Keratinocyte (primary cell): Measurements from ENCODE around the gene ELOVL6. TPM values are rescaled to one million over a fixed set of nuclear protein-coding genes. Genes with fewer than 3 reads are reported as not detected.
A peak's percentile ranks its signal among the peaks of the same experiment; 100 is the strongest.

Experiments
- DNase-seq: peaks from one replicate; pipeline ENCODE4 v3.0.0-alpha.2; 2011; ENCODE audit warnings: low read depth, missing footprints, low spot score
- FAIRE-seq: peaks from 2 replicates; lab custom pipeline; 2011; peaks lifted over from hg19 to GRCh38; lab: Jason Lieb, UNC
- H2AFZ ChIP-seq: 2 replicates; pipeline ENCODE4 v1.6.0; 2012; ENCODE audit warnings: low read length, control low read depth, inconsistent platforms; ENCODE audit not compliant: control insufficient read depth
- H3K27ac ChIP-seq: 2 replicates; pipeline ENCODE4 v1.5.1; 2011; ENCODE audit warnings: low read length; ENCODE audit not compliant: control insufficient read depth, insufficient read depth
- H3K27me3 ChIP-seq: 3 replicates; pipeline ENCODE4 v1.6.0; 2011; ENCODE audit warnings: low read length; ENCODE audit not compliant: control insufficient read depth, insufficient read depth; ENCODE audit errors: extremely low read depth
- H3K36me3 ChIP-seq, 2 experiments: 2 replicates in 1 of 2; 3 replicates in 1 of 2; pipeline ENCODE4 v1.5.1; 2011; ENCODE audit warnings: low read length in 2 of 2, mild to moderate bottlenecking in 1 of 2; ENCODE audit not compliant: control insufficient read depth in 2 of 2, insufficient read depth in 2 of 2; ENCODE audit errors: extremely low read depth in 1 of 2
- H3K4me1 ChIP-seq: 3 replicates; pipeline ENCODE4 v1.5.1; 2011; ENCODE audit warnings: low read length; ENCODE audit not compliant: control insufficient read depth, insufficient read depth; ENCODE audit errors: extremely low read depth
- H3K4me2 ChIP-seq: 3 replicates; pipeline ENCODE4 v1.6.0; 2011; ENCODE audit warnings: low read depth, low read length; ENCODE audit not compliant: control insufficient read depth, insufficient read depth; ENCODE audit errors: extremely low read depth
- H3K4me3 ChIP-seq, 3 experiments: fragments of 200-600 bp in 1 of 3; sonication (generic) in 1 of 3; 2 replicates in 2 of 3; 3 replicates in 1 of 3; pipeline ENCODE4 v1.5.1; 2011 to 2016; ENCODE audit warnings: low read length in 3 of 3, mild to moderate bottlenecking in 3 of 3, control low read depth in 2 of 3, inconsistent platforms in 1 of 3, low read depth in 1 of 3, mixed read lengths in 1 of 3, mixed run types in 1 of 3, moderate library complexity in 1 of 3; ENCODE audit not compliant: control insufficient read depth in 2 of 3, insufficient read depth in 2 of 3; ENCODE audit errors: extremely low read depth in 1 of 3
- H3K79me2 ChIP-seq: 2 replicates; pipeline ENCODE4 v1.6.0; 2012; ENCODE audit warnings: low read length; ENCODE audit not compliant: control insufficient read depth, insufficient read depth
- H3K9ac ChIP-seq: 3 replicates; pipeline ENCODE4 v1.6.0; 2011; ENCODE audit warnings: low read length; ENCODE audit not compliant: control insufficient read depth, insufficient read depth; ENCODE audit errors: extremely low read depth
- H3K9me1 ChIP-seq: 3 replicates; pipeline ENCODE4 v1.6.0; 2011; ENCODE audit warnings: low read length; ENCODE audit not compliant: control insufficient read depth, insufficient read depth; ENCODE audit errors: extremely low read depth
- H3K9me3 ChIP-seq: 2 replicates; pipeline ENCODE4 v1.5.1; 2012; ENCODE audit warnings: low read depth, low read length; ENCODE audit not compliant: control insufficient read depth
- H4K20me1 ChIP-seq: 3 replicates; pipeline ENCODE4 v1.6.0; 2011; ENCODE audit warnings: low read length; ENCODE audit not compliant: control insufficient read depth, insufficient read depth; ENCODE audit errors: extremely low read depth
- EZH2 ChIP-seq: IDR thresholded peaks from one replicate; pipeline ENCODE4 v1.6.1; 2012; ENCODE audit warnings: inconsistent platforms, mild to moderate bottlenecking, low read length, moderate library complexity
- dilution Hi-C: fragments of 300-500 bp; cut with MboI; formaldehyde crosslinking; loops from one replicate; pipeline ENCODE4 v1.7.0; 2020; ENCODE audit warnings: low sequenced_read_pairs; ENCODE audit not compliant: extremely low pct_ligation_motif_present
- polyA minus RNA-seq, 3 experiments: library from RNA; depleted of rRNA, polyadenylated mRNA; stranded (reverse); fragments of >200 nt; gene quantifications; 1 replicate in 1 of 3; 2 replicates in 1 of 3; 3 replicates in 1 of 3; pipeline ENCODE4 v1.2.3, GENCODE V29; 2011
- polyA plus RNA-seq, 5 experiments: library from polyadenylated mRNA; depleted of rRNA in 3 of 5; stranded (reverse) in 3 of 5; stranded (forward) in 1 of 5; unstranded in 1 of 5; fragments of >200 nt; gene quantifications; 1 replicate in 1 of 5; 2 replicates in 3 of 5; 3 replicates in 1 of 5; pipeline versions ENCODE4 v1.2.1 to v1.2.3, GENCODE V29; 2011 to 2012; ENCODE audit warnings: missing spikeins in 2 of 5, low read depth in 1 of 5, low replicate concordance in 1 of 5
- TF ChIP-seq, protein P1 (sequence below), 3 experiments: IDR thresholded peaks in 1 of 3; conservative IDR thresholded peaks in 1 of 3; optimal IDR thresholded peaks in 1 of 3; 2 replicates in 2 of 3; 3 replicates in 1 of 3; pipeline versions ENCODE3 to v1.5.1; 2011; ENCODE audit warnings: low read length in 3 of 3, mild to moderate bottlenecking in 3 of 3, moderate library complexity in 2 of 3, control low read depth in 1 of 3, inconsistent platforms in 1 of 3; ENCODE audit not compliant: insufficient read depth in 2 of 3; ENCODE audit errors: extremely low read depth in 1 of 3

Gene ELOVL6, protein sequence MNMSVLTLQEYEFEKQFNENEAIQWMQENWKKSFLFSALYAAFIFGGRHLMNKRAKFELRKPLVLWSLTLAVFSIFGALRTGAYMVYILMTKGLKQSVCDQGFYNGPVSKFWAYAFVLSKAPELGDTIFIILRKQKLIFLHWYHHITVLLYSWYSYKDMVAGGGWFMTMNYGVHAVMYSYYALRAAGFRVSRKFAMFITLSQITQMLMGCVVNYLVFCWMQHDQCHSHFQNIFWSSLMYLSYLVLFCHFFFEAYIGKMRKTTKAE
- polyA plus RNA-seq (36.5 to 65.9 TPM (median 55.4 TPM) in 3 replicates), polyA minus RNA-seq (23.6 to 79.7 TPM (median 42.3 TPM) in 3 replicates)
- 9.8 TPM for polyA plus RNA-seq (2011; ENCODE audit: low read depth)
- 38.2 and 46.5 TPM in 2 replicates for polyA plus RNA-seq (2011; cell fraction: cytosol; rRNA removed)
- polyA plus RNA-seq (2011; cell fraction: nucleus; rRNA removed) = 41.9 and 48.5 TPM in 2 replicates
- 17.5 and 44.5 TPM in 2 replicates for polyA plus RNA-seq (2012; ENCODE audit: low replicate concordance)
- polyA minus RNA-seq (2011; cell fraction: cytosol; rRNA and poly(A)+ RNA removed) = 18.8 TPM
- polyA minus RNA-seq (2011; cell fraction: nucleus; rRNA and poly(A)+ RNA removed) = 20.6 and 51.2 TPM in 2 replicates

DNA sequence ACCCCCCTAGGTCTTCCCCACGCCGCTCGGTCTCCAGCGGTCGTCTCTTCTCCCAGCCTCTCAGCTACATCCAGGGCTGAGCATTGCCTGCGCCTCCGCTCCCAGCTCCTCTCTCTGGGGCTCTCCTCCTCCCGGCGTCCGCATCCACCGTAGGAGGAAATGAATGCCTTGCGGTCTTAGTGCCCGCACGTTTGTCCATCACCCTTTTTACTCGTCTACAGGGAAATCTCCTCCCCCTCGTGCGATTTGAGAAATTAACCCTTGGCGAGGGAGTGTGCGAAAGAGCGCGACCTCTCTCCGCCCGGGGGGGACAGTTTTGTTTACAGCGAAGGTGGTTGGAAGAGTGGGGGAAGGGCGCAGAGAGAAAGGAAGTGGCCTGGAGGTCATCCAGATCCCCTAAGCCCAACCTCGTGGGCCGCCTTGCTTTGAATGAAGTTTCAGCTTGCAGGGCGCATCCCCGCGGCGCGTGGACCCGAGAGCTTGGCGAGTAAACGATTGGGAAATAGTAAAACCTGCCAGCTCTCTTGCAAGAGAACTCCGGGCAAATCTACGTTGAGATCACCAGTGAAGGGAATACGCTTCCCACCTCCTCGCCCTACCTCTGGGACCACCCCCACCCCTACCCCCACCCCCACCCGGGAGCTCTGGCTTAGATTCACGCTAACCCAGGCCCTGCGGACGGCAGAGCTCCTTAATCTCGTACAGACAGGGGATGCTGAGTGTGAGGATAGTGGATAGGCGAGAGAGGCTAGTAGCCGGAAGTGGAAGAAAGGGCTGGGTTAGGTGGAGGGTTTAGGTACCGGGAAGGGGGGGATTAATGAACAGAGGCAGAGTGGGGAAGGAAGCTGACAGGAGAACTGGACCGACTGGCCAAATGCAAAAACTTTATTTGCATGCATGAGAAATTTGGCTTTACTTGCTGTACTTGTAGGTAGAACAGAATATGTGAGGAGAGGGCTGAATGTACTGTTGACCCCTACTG is at the start of gene ELOVL6:
Gene ELOVL6, minus strand, starts transcription at position 181 of the 982 bp plus-strand sequence. CDS start 280 bp downstream, outside the sequence.
- peaks cover 16% of the 10 kb centered on the region for H3K79me2 ChIP-seq
- peak within 1 kb of the TSS; percentile 89 for H3K9ac ChIP-seq
- H3K36me3 ChIP-seq = no peaks in the 10 kb centered on the region
- H3K27me3 ChIP-seq = no peaks in the 10 kb centered on the region
- H4K20me1 ChIP-seq = no peaks in the 10 kb centered on the region
- H2AFZ ChIP-seq = peak within 1 kb of the TSS; percentile 79
- no peaks in the 10 kb centered on the region for H3K9me3 ChIP-seq
- no peak for DNase-seq
- H3K4me1 ChIP-seq = peaks cover 26% of the 10 kb centered on the region
- H3K9me1 ChIP-seq = no peaks in the 10 kb centered on the region
- FAIRE-seq = no peak
- peak within 1 kb of the TSS; percentile 74 to 95 (median 90) for H3K4me3 ChIP-seq
- dilution Hi-C loops = no loop called here
- H3K27ac ChIP-seq = peak within 1 kb of the TSS; percentile 91
- TF ChIP-seq, protein P1, sequence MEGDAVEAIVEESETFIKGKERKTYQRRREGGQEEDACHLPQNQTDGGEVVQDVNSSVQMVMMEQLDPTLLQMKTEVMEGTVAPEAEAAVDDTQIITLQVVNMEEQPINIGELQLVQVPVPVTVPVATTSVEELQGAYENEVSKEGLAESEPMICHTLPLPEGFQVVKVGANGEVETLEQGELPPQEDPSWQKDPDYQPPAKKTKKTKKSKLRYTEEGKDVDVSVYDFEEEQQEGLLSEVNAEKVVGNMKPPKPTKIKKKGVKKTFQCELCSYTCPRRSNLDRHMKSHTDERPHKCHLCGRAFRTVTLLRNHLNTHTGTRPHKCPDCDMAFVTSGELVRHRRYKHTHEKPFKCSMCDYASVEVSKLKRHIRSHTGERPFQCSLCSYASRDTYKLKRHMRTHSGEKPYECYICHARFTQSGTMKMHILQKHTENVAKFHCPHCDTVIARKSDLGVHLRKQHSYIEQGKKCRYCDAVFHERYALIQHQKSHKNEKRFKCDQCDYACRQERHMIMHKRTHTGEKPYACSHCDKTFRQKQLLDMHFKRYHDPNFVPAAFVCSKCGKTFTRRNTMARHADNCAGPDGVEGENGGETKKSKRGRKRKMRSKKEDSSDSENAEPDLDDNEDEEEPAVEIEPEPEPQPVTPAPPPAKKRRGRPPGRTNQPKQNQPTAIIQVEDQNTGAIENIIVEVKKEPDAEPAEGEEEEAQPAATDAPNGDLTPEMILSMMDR (optimal IDR thresholded peaks at IDR 0.05 in 1 of 3, IDR thresholded peaks at IDR 0.05 in 1 of 3, conservative IDR thresholded peaks at IDR 0.05 in 1 of 3; ENCODE audit: extremely low read depth in 1 of 3, insufficient read depth in 2 of 3, low read length in 3 of 3) = no peak
- TF ChIP-seq EZH2 = no peak
- H3K4me2 ChIP-seq = peak within 1 kb of the TSS; percentile 85

DNA sequence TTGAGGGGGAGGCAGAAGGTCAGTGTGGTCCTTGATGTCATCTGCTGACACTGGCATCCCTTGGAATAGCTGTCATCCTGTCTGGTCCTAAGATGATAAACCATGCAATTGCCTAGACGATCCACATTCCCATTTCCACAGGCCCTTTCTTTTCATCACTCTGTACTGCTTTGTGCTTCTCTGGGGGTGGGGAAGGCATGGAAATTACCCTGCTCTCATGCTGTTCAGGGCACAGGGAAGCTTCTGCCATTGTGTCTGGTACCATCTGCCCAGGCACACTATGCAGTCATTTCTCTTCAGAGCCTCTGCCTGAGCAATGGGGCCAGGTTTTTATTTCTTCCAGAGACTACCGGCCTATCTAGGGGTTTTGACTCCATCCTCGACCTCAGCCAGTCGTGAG is 49.7 kb upstream of the ELOVL6 start:
- no peak overlapping the region for H3K4me2 ChIP-seq
- no peak for FAIRE-seq
- H3K9me3 ChIP-seq = no peaks in the 10 kb centered on the region
- no peaks in the 10 kb centered on the region for H3K9me1 ChIP-seq
- no peak overlapping the region for H2AFZ ChIP-seq
- no peaks in the 10 kb centered on the region for H3K36me3 ChIP-seq
- H3K4me1 ChIP-seq = no peaks in the 10 kb centered on the region
- no peak for TF ChIP-seq EZH2
- TF ChIP-seq, protein P1 (optimal IDR thresholded peaks at IDR 0.05 in 1 of 3, IDR thresholded peaks at IDR 0.05 in 1 of 3, conservative IDR thresholded peaks at IDR 0.05 in 1 of 3; ENCODE audit: extremely low read depth in 1 of 3, insufficient read depth in 2 of 3, low read length in 3 of 3) = no peak
- H4K20me1 ChIP-seq = no peaks in the 10 kb centered on the region
- no peak overlapping the region for H3K4me3 ChIP-seq
- H3K9ac ChIP-seq = no peak overlapping the region
- H3K27ac ChIP-seq = no peak overlapping the region
- H3K79me2 ChIP-seq = no peaks in the 10 kb centered on the region
- DNase-seq = no peak
- dilution Hi-C loops = no loop called here
- H3K27me3 ChIP-seq = no peaks in the 10 kb centered on the region
